ENCODE measurements around the gene ATP11A.

GRCh38 chr13:112693831-112694497 is 4.1 kb downstream of the ATP11A start:
- TF ChIP-seq ZNF274 (IDR thresholded peaks at IDR 0.05; ENCODE audit: low read depth, low read length) (no peak), CTCF (IDR thresholded peaks at IDR 0.05 in 2 of 3, conservative IDR thresholded peaks at IDR 0.05 in 1 of 3; ENCODE audit: borderline replicate concordance in 1 of 3, insufficient read depth in 1 of 3, low read depth in 2 of 3, low read length in 2 of 3) (no peak), POLR2AphosphoS5 (IDR thresholded peaks at IDR 0.05; ENCODE audit: low read depth, low read length) (no peak), POLR2A (IDR thresholded peaks at IDR 0.05; ENCODE audit: borderline replicate concordance, extremely low read depth, insufficient read depth, insufficient read length) (no peak), SP1 (IDR thresholded peaks at IDR 0.05; ENCODE audit: low read depth) (no peak), CEBPB (IDR thresholded peaks at IDR 0.05; ENCODE audit: low read depth) (no peak)

Measured in HCT116 (cell line).